ENCODE results near the gene NOTCH3.

The NOTCH3 gene

DNA sequence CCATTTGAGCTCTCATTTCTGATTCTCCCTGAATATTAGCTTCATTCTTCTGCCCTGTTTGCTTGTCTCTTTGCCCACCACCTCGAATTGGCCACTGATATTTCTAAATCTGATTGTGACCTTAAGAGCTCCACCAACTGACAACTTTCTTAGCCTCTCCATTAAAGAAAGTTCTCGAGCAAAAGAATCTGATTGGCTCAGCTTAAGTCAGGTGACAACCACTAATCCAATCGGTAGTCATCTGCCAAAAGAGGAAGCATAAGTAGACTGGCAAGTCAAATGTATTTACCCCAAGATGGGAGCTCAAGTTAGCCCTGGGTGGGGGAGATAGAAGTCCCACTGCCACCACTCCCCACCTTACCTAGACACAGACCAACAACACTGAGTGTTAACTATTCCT lies 41.5 kb downstream of the NOTCH3 start:
- DNase-seq, result no peak

DNA sequence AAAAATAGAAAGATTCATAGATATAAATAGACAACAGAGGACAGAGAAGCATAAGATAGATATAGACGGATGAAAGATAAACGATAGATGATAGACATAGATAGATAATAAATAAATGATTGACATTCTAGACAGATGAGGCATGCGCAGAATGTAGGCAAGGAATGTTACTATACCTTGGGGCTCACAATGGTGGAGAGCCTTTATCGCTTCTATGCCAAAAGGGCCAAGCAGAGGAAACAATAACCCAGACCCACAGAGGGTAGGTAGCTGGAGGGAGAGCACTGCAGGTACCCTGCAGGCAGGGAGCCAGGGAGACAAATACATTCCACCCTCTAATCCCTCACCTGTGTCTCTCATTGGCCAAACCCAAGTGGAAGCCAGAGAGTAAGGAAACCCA lies 44.4 kb downstream of the NOTCH3 start:
- DNase-seq, result no peak

GRCh38 chr19:15155296-15155695 lies 45.5 kb downstream of the NOTCH3 start:
- no peak for DNase-seq

GRCh38 chr19:15154002-15154612 lies 46.7 kb downstream of the NOTCH3 start:
- DNase-seq, result no peak

- no peak for DNase-seq
Observed at GRCh38 chr19:15149737-15150136, 51.1 kb downstream of the NOTCH3 start.

DNA sequence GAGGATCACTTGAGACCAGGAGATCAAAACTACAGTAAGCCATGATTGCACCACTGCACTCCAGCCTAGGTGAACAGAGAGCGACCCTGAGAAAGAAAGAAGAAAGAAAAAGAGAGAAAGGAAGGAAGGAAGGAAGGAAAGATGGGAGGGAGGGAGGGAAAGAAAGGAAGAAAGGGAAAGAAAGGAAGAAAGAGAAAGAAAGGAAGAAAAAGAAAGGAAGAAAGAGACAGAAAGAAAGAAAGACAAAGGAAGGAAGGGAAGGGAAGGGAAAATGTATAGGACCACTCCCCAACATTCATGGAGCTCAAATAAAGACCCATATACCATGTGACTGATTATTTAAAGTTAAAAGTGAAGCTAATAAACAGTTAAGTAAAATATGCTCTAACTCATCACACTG lies 53.7 kb downstream of the NOTCH3 start:
- DNase-seq, result no peak

GRCh38 chr19:15144046-15144646 lies 56.6 kb downstream of the NOTCH3 start:
- no peak for DNase-seq

- DNase-seq, result no peak
Observed at GRCh38 chr19:15142313-15142712, 58.5 kb downstream of the NOTCH3 start.

GRCh38 chr19:15141143-15141542 lies 59.7 kb downstream of the NOTCH3 start:
- no peak for DNase-seq

DNA sequence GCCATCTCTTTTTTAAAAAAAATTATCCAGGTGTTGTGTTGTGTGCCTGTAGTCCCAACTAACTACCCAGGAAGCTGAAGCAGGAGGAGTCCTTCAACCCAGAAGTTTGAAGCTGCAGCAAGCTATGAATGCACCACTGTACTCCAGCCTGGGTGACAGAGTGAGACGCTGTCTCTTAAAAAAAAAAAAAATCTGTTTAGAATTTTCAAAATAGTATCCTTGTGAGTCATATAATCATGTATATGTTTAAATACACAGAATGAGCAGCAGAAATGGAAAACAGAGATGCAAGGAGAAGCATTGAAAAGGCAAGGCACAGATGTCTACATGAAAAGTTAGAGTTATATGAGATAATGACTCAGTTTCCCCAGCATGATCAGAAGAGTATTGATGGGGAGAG lies 62.4 kb downstream of the NOTCH3 start:
- DNase-seq, result no peak

GRCh38 chr19:15137777-15138176 lies 63.0 kb downstream of the NOTCH3 start:
- DNase-seq, result no peak

DNA sequence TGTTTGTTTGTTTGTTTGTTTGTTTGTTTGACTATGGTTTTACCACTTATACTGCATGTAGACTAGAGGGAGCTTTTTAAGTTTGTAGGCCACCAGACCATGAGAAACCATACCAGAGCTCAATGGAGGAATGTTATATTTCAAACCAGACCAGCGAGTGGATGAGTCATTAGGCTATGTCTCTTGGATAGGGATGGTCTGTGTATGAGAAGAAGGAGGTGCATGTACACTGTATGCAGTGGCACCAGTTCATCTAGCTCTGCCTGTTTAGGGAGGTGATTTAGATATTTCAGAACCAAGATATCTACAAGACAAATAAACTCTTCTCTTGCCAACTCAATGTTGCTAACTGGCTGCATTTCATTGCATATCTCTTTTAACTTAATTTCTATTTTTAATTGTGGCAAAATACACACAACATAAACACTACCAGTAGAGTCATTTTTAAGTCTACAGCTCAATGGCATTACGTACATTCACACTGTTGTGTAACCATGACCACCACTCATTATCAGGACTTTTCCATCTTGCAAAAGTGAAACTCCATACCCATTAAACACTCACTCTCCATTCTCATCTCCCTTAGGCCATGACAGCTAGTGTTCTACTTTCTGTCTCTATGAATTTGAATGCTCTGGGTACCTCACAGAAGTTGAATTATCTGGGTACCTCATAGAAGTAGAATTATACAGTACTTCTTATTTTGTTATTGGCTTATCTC lies 64.4 kb downstream of the NOTCH3 start:
- no peak for DNase-seq

- no peak for DNase-seq
Observed at GRCh38 chr19:15129856-15130585, 70.8 kb downstream of the NOTCH3 start.

GRCh38 chr19:15128162-15128770 lies 72.5 kb downstream of the NOTCH3 start:
- DNase-seq, result no peak

DNA sequence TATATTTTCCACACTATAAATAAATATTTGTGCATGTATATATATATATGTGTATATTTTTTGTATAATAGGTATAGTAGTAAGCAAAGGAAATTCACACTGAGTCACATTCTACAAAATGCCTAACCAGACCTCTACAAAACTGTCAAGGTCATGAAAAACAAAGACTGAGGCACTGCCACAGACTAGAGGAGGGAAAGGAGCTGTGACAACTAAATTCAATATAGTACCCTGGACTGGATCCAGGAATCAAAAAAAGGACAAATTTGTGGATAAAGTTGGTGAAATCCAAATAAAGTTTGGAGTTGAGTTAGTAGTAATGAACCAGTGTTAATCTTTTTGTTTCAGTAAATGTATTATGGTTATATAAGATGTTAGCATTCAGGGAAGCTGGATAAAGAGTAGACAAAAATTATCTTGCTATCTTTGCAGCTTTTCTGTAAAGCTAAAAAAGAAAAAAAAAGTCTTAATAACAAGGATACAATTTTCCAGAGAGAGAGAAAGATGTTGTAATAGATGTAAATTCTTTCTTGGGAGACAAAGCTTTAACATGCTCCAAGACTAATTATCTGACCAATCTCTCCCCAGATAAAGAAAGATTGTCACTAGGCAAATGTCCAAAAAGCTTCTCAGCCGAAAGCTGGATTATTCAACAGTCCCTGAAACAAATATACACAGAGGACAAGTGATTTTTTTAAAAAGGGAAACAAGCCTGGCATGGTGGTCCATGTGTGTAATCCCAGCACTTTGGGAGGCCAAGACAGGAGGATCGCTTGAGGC lies 74.5 kb downstream of the NOTCH3 start:
- no peak for DNase-seq

DNA sequence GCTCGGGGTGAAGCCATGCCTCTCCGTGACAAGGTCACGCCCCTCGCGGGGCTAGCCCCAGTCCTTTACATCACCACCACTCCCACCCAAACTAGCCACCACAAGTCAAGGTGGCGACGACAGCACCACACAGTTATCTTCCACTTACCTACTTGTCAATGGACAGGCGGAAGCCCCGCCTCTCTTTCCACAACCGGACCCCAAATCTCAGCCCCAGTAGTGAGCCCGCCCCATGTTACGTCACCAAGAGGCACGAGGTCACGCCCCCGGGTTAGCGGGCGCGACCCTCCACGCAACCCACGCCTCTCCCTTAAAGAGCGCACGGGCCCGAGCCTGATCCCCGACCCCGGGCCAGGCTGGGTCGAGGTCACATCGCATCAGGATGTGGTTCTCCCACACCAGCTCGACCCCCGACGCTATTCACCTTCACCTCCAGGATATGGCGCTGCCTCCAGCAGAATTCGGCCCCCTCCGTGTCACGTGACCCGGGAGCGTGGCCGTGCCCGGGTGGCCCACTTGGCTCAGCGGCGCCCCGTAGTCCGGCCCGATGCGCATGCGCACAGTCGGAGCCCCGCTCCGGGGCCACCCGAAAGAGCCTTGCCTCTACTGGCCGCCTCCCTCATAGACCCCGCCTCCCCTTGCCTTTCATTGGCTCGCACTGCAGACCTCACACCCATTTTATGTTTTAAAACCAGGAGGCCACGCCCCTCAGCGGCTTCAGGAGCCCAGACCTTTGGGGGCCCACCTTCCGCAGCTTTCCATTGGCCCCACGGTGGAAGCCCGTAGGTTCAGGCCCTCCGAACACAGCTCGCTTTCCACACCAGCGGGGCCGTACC lies 75.3 kb downstream of the NOTCH3 start:
- DNase-seq, result peak; percentile 99

DNA sequence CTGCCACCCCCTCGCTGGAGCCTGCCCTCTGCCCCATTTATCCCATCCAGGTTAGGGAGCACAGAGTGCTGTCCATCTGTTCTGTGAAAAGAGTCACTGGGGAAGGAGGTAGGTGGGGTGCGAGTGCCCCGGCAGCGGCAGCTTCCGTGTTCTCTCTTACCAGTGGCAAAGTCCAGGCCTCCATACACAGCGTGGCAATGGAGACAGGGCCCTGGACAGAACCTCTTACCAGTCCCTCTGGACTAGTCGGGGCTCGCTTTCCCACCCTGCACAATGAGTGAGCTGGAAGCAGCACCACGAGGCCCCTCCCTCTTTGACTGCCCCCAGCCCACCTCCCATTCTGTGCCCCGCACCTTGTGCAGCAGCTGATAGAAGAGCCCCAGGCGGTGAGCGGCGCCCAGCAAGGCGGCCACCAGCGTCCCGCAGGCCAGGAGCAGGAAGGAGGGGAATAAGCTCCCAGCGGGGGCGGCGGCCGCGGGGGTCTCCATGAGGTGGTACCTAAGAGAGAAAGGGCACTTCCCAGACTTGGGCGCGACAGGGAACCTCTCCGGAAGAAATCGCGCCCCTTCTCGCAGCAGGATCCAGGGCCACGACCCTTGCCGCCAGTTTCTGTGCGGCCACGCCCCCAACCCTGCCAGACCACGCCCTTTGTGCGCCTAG lies 76.1 kb downstream of the NOTCH3 start:
- no peak for DNase-seq

DNA sequence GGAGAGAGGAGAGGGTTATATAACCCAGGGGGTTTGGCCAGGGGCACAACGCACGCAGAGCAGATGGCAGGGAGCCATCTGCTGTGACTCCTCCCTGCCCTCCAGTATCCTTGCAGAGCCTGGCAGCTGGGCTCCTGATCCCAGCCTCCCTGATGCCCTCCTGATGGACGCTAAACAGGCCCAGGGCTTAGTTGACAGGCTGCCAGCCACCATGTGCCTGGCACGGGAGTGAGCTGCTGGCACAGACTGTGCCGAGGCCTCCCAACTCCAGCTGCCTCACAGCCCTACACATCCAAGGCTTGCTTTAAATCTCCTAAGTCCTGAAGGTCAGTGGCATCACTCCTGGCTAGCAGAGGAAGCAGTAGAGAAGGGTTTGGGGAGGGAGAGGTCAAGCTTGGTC lies 76.9 kb downstream of the NOTCH3 start:
- peak; percentile 83 for DNase-seq

GRCh38 chr19:15123031-15123890 lies 77.5 kb downstream of the NOTCH3 start:
- DNase-seq, result no peak

Data from NCI-H2171 (cell line).